NCI-H446 (cell line): Measurements from ENCODE around the gene CNTNAP2.
"Not testable (repeated sequence)": the region's sequence is repeated elsewhere in the genome, so short reads cannot be mapped to it uniquely, and the experiment has no call there.

Experiments
- DNase-seq, 2 experiments: peaks; one replicate each; lab custom pipeline; 2025; lab: John Stamatoyannopoulos, UW

Gene CNTNAP2

DNA sequence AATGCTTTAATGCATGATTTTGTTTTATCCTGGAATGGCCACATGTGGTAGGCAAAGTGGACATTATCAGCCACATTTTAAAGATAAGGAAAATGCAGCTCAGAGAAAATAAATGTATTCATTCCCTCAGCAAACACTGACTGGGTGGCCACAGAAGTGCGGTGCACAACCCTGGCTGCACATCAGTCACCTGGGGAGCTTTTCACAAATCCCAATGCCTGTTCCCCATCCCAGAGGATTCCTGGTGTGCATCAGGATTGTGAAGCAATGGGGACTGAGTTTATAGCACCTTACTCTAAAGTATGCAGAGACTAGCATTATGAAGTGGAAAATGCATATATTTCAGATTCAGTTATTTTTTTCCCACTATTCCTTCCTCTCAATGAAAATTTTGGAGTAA is 2280.5 kb downstream of the CNTNAP2 start:
- no peak for DNase-seq

DNA sequence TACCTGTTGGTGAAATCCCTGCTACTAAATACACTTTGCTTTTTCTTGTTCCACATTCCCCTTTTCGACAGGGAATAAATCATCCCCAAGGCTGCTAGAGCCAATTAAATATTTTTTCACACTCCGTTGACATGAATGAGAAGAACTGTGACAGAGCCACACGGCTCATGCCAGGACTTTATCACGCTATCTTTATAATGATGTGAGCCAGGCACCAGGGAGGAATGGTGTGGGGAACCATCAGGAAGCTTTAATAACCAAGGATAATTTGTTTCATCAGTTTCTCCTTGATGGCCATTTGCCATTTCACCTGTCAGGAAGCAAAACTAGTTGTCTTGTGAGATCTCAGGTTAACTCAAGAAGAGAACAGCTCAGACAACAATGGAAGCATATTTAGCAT is 2280.9 kb downstream of the CNTNAP2 start:
- no peak for DNase-seq

DNA sequence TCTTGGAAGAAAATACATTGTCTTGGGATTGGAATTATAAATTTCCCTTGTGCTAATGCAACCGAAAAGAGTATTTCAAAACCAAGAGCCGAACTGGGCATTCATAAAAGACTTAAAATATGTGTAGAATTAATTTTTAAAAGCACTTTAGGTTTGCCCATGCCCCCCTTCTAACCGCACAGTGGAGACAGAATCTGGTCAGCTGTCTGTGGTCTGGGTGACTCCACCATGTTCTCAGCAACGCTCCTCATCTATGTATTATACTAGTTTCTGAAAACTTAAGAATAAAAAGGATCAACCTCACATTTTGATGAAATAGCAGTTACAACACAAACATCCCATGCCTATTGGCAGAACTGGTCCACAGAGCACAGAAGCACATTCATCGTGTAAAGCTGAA is 2281.4 kb downstream of the CNTNAP2 start:
- no peak for DNase-seq

DNA sequence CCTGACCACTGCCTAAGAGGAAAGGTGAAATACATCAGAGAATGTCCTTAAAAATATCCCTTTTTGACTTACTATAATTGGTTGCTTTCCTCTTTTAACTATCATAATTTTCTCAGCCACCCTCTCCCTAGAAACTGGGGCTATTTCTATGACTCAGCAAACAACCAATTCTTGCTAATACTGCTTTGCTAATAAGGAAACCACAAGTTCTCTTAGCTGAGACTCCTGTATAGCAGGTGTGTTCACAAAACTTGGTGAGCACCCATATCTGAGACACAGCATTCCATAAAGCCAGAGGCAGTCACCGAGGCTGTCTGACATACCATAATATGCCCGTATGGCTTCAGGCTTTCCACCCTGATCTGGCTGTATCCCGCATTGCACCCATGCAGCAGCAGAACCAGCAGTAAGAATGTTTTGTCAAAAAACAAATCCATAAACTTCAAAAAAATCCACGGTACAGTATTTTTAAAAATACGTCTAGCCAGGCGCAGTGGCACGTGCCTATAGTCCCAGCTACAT is 2282.3 kb downstream of the CNTNAP2 start:
- DNase-seq: no peak

DNA sequence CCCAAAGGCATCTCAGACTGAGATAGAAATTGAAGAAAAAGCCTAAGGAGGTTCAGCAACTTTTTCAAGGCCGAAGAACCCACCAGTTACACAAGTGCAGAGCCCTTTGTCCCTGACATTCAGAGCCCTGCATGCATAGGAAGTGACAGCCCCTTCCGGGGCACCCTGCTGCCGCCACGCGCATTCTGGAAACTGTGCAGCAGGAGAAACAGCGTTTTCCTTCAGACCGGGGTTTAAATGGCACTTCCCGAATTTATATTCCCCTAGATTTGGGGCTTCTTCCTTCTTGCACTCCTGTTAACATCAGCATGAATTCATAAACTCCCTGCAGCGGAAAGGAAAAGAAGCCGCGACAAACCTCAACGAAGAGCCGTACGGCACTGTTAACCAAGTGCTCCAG is 2283.5 kb downstream of the CNTNAP2 start:
- no peak for DNase-seq

DNA sequence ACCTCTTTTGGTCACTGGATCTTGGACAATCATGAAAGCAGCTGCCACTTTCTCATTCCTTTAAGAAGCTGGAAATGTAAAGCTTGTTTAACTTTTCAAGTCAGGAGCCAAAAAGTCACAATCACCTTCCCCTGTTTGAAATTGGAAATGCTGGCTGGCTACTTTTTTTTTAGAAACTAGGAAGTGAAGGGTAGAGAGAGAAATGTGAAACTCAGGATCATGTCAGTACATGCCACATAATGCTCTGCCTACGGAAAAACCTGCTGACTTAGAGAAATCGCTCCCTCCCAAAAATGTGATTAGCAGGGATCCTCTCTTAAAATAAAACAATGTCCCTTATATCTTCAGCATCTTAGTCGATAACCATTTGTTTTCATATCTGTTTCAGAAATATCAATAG is 2285.6 kb downstream of the CNTNAP2 start:
- DNase-seq: no peak

DNA sequence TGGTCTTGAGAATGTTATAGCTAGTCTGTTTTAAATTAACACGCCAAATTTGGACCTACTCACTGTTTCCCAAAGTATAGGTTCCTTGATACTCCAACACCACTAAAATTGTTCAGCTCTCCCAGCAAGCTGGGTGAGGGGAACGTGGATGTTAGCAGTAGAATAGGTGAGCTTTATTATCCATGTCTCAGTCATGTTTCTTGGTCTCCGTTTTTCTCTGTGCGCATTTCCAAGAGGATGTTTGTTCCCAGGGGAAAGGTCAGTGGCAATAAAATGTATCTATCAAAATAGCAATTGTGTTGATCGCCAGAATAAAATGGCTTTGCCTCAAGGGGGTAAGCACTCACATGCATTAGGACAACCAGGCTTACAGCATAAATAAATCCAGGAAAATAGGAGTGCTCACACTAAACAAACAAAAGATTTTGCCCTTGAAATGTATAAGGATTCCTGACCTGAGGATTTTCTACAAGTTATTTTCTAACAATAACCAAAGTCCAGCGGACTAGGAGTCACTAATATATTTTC is 2286.9 kb downstream of the CNTNAP2 start:
- DNase-seq: no peak

DNA sequence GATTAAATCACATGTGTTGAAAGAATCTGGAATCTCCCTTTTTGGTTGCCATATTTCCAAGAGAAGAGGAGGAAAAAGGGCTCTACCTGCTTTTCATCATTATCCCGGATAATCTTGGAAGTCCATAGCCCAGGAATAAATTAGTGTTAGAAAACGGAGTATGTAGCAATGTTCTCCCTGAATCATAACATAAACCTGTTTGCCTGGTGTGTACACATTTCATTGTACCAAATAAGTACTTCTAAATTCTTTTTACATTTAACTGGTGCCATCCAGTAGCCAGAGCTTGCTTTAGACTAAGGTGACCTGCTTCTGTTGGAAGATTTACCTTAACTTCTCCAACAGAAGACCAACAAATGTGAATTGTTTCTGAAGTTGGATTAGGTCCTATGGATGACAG is 2291.7 kb downstream of the CNTNAP2 start:
- no peak for DNase-seq

DNA sequence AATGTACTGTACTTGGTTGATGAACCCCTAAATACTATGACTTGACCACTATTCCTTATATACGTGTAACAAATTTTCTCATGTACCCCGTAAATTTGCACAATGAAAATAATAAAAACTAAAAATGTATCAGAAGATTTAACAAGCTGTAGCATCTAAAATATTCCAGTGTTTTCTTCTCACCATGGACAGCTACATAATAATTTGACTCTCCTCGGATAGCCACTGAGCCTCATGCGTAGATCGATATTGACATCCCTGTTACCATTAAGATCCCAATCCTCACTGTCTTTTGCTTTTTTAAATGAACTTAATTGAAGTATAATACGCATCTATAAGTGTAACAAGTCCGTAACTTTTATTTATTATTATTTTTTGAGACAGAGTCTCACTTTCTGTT is 2294.3 kb downstream of the CNTNAP2 start:
- DNase-seq: no peak

DNA sequence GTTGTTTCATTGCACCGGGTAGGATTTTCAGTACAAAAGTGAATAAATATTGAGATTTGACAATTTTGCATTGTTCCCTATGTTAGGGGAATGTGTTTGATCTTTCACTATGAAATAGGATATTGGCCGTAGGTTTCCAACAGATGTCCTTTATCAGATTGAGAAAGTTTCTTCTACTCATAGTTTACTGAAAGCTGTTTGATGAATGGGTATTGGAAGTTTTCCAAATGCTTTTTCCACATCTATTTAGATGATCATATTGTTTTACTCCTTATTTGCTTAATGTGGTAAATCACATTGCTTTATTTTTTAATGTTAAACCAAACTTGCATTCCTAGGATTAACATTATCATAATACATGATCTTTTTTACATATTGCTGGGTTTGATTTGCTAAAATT is 2296.1 kb downstream of the CNTNAP2 start:
- DNase-seq: no peak

DNA sequence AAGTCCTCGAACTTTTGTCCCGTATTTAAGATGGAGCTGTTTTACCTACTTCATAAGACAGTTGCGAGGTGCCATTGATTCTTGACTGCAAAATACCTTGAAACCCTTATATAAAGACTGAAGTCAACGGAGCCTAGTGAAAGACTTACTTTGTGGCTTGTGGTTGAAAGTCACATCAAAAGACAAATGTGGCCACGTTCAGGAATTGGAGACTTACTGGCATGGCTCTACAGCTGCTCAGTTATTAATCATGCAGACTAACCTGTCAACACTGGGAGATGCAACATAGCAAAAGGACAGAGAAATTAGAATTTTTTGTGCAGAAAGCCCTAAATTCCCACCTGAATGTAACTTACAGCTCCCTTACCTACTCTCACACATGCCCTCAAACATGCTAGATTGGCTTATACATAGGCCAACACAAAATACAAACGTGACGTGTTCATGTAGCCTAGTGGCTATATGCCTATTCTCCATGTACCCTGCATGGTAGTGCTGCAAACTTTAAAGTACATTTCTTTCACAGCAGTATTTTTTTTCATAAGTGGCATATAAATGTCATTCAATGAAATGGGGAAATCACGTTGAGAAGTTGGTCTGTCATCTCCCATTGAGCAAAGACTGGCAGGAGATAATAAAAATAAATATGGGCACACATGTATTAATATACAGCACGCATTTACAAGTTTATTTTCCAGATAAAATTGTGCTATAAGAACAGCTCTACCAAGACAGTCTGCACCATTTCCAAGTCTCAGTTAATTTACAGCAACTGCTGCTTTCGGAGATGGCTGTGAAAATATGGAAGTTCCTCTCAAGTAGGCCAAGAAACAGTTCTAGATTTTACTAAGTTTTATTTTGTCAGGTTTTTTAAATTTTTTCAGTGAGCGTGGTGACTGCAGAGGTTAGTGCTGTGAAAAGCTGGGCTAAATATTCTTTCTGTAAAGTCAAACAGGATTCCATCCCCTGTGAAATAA is 2303.5 kb downstream of the CNTNAP2 start:
- no peak for DNase-seq

DNA sequence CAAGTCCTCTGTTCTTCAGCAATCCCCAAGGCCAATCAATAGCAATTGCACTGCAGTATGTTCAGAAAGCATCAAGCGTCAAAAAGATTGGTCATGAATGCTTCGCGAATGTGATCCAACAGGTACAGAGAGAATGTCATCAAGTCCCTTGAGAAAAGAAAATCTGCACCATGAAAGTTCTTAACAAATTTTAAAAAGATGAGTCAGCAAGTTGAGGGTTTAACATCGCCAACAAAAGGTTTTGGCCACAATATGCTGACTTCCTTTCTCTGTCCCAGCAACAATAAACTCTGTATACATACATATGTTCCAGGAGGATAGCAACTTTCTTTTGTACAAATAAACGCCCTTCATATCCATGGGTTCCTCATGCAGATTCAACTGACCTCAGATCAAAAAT is 2305.4 kb downstream of the CNTNAP2 start:
- no peak for DNase-seq

DNA sequence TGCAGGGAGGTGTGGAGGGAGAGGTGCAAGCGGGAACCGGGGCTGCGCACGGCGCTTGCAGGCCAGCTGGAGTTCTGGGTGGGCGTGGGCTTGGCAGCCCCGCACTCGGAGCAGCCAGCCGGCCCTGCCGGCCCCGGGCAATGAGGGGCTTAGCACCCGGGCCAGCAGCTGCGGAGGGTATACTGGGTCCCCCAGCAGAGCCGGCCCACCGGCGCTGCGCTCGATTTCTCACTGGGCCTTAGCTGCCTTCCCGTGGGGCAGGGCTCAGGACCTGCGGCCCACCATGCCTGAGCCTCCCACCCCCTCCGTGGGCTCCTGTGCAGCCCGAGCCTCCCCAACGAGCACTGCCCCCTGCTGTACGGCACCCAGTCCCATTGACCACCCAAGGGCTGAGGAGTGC is 2309.8 kb downstream of the CNTNAP2 start:
- not testable (repeated sequence) for DNase-seq

DNA sequence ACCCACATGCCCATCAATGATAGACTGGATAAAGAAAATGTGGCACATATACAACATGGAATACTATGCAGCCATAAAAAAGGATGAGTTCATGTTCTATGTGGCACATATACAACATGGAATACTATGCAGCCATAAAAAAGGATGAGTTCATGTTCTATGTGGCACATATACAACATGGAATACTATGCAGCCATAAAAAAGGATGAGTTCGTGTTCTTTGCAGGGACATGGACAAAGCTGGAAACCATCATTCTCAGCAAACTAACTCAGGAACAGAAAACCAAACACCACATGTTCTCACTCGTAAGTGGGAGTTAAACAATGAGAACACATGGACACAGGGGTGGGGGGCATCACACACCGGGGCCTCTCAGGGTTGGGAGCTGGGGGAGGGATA is 2314.1 kb downstream of the CNTNAP2 start:
- not testable (repeated sequence) for DNase-seq

DNA sequence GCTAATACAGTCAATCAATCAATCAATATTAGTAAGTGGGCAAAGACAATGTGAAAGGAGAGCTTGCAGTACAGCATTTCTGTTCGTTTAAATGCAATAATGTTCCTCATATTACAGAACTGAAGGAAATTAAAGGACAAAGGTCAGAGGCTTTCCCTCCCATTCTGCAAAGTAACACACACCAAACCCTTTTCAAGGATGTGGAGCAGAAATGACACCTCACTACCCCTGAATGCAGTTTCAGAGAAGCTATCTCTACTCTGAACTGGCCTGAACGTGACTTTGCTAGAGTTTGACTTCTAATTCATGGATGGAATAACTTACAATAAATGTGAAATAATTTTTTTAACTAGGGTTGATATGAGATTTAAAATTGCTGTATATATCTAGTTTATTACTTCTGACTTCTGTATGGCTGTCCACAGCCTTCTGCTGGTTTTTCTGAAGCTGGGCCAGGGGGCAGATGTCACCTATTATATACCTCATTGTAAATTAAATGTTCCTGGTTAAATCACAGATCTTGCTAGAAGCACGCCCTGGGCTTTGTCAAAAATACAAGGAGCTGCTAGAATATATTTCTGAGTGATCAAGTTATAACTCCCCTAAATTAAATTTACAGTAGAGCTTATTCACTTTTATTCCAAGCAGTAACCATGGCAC is 2317.1 kb downstream of the CNTNAP2 start:
- no peak for DNase-seq

DNA sequence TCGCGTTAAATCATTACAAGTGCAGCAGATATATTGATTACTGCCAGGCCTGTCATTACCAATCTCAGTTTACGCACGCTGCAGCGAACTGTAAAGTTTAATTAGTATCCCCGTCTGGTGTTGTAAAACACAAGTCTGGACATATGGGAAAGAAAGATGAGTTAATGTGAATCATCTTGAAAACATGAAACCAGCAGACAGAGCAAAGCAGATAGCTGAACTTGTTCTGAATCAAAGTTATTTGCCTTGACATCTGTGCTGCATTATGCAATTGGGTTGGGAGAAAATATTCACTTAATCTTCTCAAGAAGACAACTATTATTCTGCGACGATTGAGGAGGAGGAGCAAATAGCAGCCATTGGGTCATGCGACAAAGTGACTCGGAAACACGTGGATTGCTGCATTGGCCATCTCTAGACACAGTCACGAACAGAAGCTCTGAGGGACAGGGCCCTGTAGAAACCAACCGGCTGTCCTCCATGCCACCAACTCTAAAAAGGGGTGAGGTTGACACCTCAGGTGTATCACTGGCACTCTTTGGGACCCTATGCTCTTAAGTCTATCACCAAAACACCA is 2317.7 kb downstream of the CNTNAP2 start:
- DNase-seq: no peak

DNA sequence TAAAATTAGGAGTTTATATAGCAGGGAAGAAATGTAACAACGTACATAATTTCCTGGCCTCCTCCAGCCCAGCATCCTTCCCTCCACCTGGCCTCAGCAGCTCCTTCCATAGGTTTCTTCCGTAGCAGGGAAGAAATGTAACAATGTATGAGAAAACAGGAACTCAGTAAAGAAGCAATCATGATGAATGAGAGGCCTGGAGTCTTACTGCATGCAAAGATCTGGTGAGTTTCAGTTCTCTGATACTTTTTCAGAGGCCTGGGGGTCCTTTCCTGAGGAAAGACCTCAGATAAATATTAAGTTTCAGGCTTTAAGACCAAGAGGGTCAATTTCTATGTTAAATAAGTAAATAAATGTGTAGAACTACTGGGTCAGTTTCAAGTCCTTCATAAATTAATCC is 2318.3 kb downstream of the CNTNAP2 start:
- no peak for DNase-seq

DNA sequence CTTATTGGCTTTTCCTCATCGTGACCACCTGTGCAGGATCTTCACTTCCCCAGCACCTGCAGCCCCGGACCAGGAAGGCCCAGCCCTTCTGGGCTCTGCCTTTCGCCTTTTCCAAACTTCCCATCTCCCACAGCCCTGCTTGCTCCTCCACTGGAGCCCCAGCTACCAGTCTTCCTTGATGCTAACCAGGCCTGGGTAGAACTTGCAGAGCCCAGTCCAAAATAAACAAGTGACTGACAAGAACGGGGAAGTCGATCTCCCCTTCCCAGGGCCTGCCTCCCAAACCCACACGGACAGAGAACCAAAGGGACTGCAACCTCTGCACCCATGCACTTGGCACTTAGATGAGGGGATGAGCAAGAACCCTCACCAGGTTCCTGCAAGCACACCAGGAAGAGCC is 2319.1 kb downstream of the CNTNAP2 start:
- no peak for DNase-seq

DNA sequence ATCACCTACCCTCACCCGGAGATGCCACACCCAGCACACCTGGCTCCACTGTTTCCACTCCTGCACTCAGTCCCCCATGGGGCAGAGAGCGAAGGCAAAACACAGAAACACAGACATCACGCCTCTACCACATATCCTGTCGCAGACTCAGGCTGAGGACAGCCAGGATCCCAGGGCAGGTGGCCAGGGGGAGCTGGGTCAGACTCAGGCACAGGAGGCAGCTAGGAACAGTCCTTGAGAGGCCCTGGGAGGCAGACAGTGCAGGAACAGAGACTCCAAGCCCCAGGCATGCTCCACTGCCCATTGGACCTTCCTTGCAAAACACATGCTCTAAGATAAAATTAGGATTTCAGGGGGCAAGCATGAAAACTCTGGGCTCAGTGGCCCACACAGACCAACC is 2319.5 kb downstream of the CNTNAP2 start:
- DNase-seq: no peak

DNA sequence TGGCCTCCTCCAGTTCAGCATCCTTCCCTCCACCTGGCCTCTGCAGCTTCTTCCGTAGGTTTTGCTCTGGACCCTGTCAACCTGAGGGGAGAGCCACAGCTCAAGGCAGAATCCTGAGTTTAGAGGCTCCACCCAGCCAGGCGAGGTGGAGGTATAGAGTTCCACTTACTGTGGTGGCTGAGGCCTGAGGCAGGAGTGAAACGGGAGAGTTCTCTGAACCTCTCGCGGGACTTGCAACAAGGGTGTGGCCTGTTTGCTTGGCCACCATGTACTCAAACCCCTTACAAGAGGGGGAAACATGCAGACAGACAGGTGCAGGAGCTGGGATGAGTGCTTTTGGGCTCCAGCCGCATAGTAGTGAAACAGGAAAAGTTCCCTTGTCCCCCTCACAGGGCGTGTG is 2320.0 kb downstream of the CNTNAP2 start:
- no peak for DNase-seq

DNA sequence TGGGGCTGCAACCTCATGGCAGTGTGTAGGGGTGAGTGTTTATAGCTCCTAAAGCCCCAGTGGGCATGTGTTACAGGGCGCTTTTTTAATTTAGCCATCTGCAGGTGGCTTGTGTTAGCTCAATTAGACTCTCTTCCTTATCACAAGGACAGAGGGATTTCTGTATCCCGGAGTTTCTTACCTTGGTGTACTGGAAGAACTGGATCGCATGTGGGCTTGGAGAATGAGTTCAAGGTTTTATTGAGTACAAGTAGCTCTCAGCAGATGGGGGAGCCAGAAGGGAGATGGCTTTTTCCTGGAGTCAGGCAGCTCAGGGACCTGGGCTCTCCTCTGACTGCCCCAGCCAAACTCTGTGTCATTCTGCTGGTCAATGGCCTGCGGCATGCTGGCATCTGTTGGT is 2320.4 kb downstream of the CNTNAP2 start:
- no peak for DNase-seq

DNA sequence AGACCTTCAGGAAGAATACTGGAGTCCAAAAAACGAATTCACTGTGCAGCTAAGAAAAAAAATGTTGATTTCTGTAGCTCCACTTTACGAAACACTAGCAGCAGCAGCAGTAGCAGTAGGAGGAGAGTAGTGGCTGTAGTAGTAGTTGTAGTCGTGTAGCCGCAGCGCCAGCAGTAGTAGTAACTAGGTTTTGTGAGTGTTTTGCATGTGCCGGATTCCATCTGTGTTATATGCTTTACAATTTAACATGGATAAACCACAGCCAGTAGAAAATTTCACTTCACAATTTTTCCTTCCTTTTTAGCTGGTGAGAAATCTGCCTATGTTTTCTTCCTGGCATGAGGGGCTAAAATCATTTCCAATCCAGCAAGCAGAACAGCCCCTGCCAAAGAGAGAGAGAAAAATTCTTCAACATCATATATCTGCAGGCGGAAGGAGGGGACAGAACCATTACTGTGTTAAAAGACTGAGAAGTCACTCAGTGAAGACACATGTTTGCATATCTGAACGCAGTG is 2325.6 kb downstream of the CNTNAP2 start:
- DNase-seq: no peak
